GM23248 (cell line): ENCODE results near the gene ADM5. TPM values are rescaled to one million over a fixed set of nuclear protein-coding genes. Genes with fewer than 3 reads are reported as not detected.

Experiments used
- DNase-seq: peaks from one replicate; pipeline ENCODE4 v3.0.0-alpha.2; 2015
- H2AFZ ChIP-seq: fragments of 200-600 bp; sonication (generic); 2 replicates; pipeline ENCODE4 v1.6.1; 2016; ENCODE audit warnings: antibody characterized with exemption
- H3F3A ChIP-seq: fragments of 200-600 bp; sonication (generic); 2 replicates; pipeline ENCODE4 v1.6.1; 2016; ENCODE audit warnings: mild to moderate bottlenecking, antibody characterized with exemption, mixed run types; ENCODE audit not compliant: insufficient read depth
- H3K27ac ChIP-seq: fragments of 200-600 bp; sonication (generic); 2 replicates; pipeline ENCODE4 v1.5.1; 2016; ENCODE audit warnings: mild to moderate bottlenecking
- H3K27me3 ChIP-seq: fragments of 200-600 bp; sonication (generic); replicated peaks from 2 replicates; pipeline ENCODE4 v1.6.1; 2016; ENCODE audit warnings: mild to moderate bottlenecking; ENCODE audit not compliant: insufficient read depth
- H3K36me3 ChIP-seq: fragments of 200-600 bp; sonication (generic); 2 replicates; pipeline ENCODE4 v1.6.1; 2016; ENCODE audit warnings: low read depth, mild to moderate bottlenecking
- H3K4me1 ChIP-seq: fragments of 200-600 bp; sonication (generic); 2 replicates; pipeline ENCODE4 v1.6.1; 2016; ENCODE audit warnings: mild to moderate bottlenecking; ENCODE audit not compliant: insufficient read depth
- H3K4me2 ChIP-seq: fragments of 200-600 bp; sonication (generic); one replicate; pipeline ENCODE4 v1.6.1; 2016; ENCODE audit warnings: mild to moderate bottlenecking; ENCODE audit not compliant: unreplicated experiment
- H3K4me3 ChIP-seq: fragments of 200-600 bp; sonication (generic); 2 replicates; pipeline ENCODE4 v1.5.1; 2016; ENCODE audit warnings: mild to moderate bottlenecking
- H3K79me2 ChIP-seq: fragments of 200-600 bp; sonication (generic); 2 replicates; pipeline ENCODE4 v1.6.1; 2016; ENCODE audit warnings: mild to moderate bottlenecking; ENCODE audit not compliant: insufficient read depth
- H3K9ac ChIP-seq: fragments of 200-600 bp; sonication (generic); 2 replicates; pipeline ENCODE4 v1.6.1; 2016; ENCODE audit warnings: mild to moderate bottlenecking
- H3K9me2 ChIP-seq: fragments of 200-600 bp; sonication (generic); 2 replicates; pipeline ENCODE4 v1.6.1; 2016; ENCODE audit warnings: mixed run types, mild to moderate bottlenecking, moderate library complexity; ENCODE audit not compliant: insufficient read depth
- H3K9me3 ChIP-seq: fragments of 200-600 bp; sonication (generic); one replicate; pipeline ENCODE4 v1.6.1; 2017; ENCODE audit warnings: low read depth
- H4K20me1 ChIP-seq: fragments of 200-600 bp; sonication (generic); 2 replicates; pipeline ENCODE4 v1.6.0; 2016; ENCODE audit not compliant: insufficient read depth
- EZH2 ChIP-seq: fragments of 200-600 bp; sonication (generic); IDR thresholded peaks from 2 replicates; pipeline ENCODE4 v1.6.1; 2018; ENCODE audit warnings: antibody characterized with exemption, mild to moderate bottlenecking; ENCODE audit not compliant: insufficient read depth, poor library complexity, severe bottlenecking
- EZH2phosphoT487 ChIP-seq: fragments of 200-600 bp; sonication (generic); IDR thresholded peaks from 2 replicates; pipeline ENCODE4 v1.6.1; 2018; ENCODE audit warnings: antibody characterized with exemption, moderate library complexity, mild to moderate bottlenecking, low read depth; ENCODE audit not compliant: insufficient read depth
- WGBS, 2 experiments: methylation state at CpG; one replicate each; pipeline ENCODE4 v1.1.6; 2015 to 2017; ENCODE audit warnings: low lambda C conversion rate in 2 of 2, low coverage in 1 of 2; ENCODE audit errors: missing lambda C conversion rate in 2 of 2; 5-methylcytosine and 5-hydroxymethylcytosine counted together
- in situ Hi-C: fragments of 300-500 bp; cut with MboI; formaldehyde crosslinking; loops from 2 replicates; pipeline ENCODE4 v1.15.0; 2020
- polyA plus RNA-seq: library from polyadenylated mRNA; unstranded; fragments of >200 nt; fragmentation: Nextera tagmentation; extraction: Ambion mirVana; gene quantifications from 2 replicates; pipeline ENCODE4 v1.2.1, GENCODE V29; 2016
- total RNA-seq: library from RNA; depleted of rRNA; stranded (reverse); fragments of >200 nt; shearing (Covaris generic); gene quantifications from 2 replicates; pipeline ENCODE4 v1.2.3, GENCODE V29; 2014

Gene ADM5
- total and polyA plus RNA-seq, 2 experiments from 2014 or later = 0.10 TPM; not detected in 1

- H3K4me1 ChIP-seq = peaks cover 8% of the 10 kb centered on the region; the same call in 1 of the 2 replicates
- H3K9me3 ChIP-seq = no peaks in the 10 kb centered on the region
- no peaks in the 10 kb centered on the region for H3K27me3 ChIP-seq
- H3K79me2 ChIP-seq = peaks cover 66% of the 10 kb centered on the region
- WGBS, 2 experiments = 71 to 73% methylated on average over 11 to 12 of the region's 12 CpGs
- in situ Hi-C loops = no loop called here
- no peak for TF ChIP-seq EZH2phosphoT487
- peak; percentile 24 for DNase-seq
- no peak overlapping the region for H2AFZ ChIP-seq
- H3K4me2 ChIP-seq = peak overlapping the region; percentile 38
- peaks cover 11% of the 10 kb centered on the region; the same call in 1 of the 2 replicates for H3K36me3 ChIP-seq
- no peak overlapping the region for H3K27ac ChIP-seq
- H3K4me3 ChIP-seq = 0 out of 2 replicates have a peak overlapping the region, but pooled peaks have one; percentile 86
- H3K9ac ChIP-seq = no peak overlapping the region
- peaks cover 11% of the 10 kb centered on the region for H3F3A ChIP-seq
- no peaks in the 10 kb centered on the region for H4K20me1 ChIP-seq
- H3K9me2 ChIP-seq = no peaks in the 10 kb centered on the region
Measured at GRCh38 chr19:49678985-49679770, 10.2 kb upstream of the ADM5 start.

- 25 to 49% methylated on average over 4 to 10 of the region's 10 CpGs for WGBS, 2 experiments
- H3K27ac ChIP-seq = no peak overlapping the region
- peaks cover 8% of the 10 kb centered on the region; the same call in 1 of the 2 replicates for H3K4me1 ChIP-seq
- H3K79me2 ChIP-seq = peaks cover 67% of the 10 kb centered on the region
- H3K9ac ChIP-seq = peak overlapping the region; percentile 33
- peak overlapping the region; percentile 40; the same call in 1 of the 2 replicates for H3K4me3 ChIP-seq
- no peak overlapping the region for H2AFZ ChIP-seq
- H3K9me2 ChIP-seq = no peaks in the 10 kb centered on the region
- TF ChIP-seq EZH2 (no peak), EZH2phosphoT487 (no peak)
- peak overlapping the region; percentile 60 for H3K4me2 ChIP-seq
- no peaks in the 10 kb centered on the region for H3K27me3 ChIP-seq
- DNase-seq = no peak
- H3F3A ChIP-seq = peaks cover 8% of the 10 kb centered on the region
- no peaks in the 10 kb centered on the region for H3K9me3 ChIP-seq
- in situ Hi-C loops = no loop called here
- H4K20me1 ChIP-seq = no peaks in the 10 kb centered on the region
- peaks cover 11% of the 10 kb centered on the region; the same call in 1 of the 2 replicates for H3K36me3 ChIP-seq
Measured at GRCh38 chr19:49679771-49680413, 9.5 kb upstream of the ADM5 start.

GRCh38 chr19:49680421-49681351 is 8.7 kb upstream of the ADM5 start:
- H3K9me3 ChIP-seq = no peaks in the 10 kb centered on the region
- H3K27ac ChIP-seq = no peak overlapping the region
- H2AFZ ChIP-seq = 0 out of 2 replicates have a peak overlapping the region, but pooled peaks have one; percentile 44
- peaks cover 5% of the 10 kb centered on the region for H3F3A ChIP-seq
- in situ Hi-C loops = no loop called here
- no peaks in the 10 kb centered on the region for H3K27me3 ChIP-seq
- H3K4me2 ChIP-seq = peak overlapping the region; percentile 60
- no peaks in the 10 kb centered on the region for H4K20me1 ChIP-seq
- H3K9me2 ChIP-seq = no peaks in the 10 kb centered on the region
- peaks cover 67% of the 10 kb centered on the region for H3K79me2 ChIP-seq
- TF ChIP-seq EZH2phosphoT487 = no peak
- TF ChIP-seq EZH2 = no peak
- peaks cover 11% of the 10 kb centered on the region; the same call in 1 of the 2 replicates for H3K36me3 ChIP-seq
- DNase-seq = peak; percentile 83
- H3K4me3 ChIP-seq = peak overlapping the region; percentile 40; the same call in 1 of the 2 replicates
- H3K9ac ChIP-seq = peak overlapping the region; percentile 33
- WGBS, 2 experiments = 20 to 24% methylated on average over 40 of the region's 40 CpGs
- peaks cover 8% of the 10 kb centered on the region; the same call in 1 of the 2 replicates for H3K4me1 ChIP-seq

GRCh38 chr19:49681830-49682229 is 7.6 kb upstream of the ADM5 start:
- TF ChIP-seq EZH2 (no peak), EZH2phosphoT487 (no peak)
- DNase-seq = no peak
- H3K4me2 ChIP-seq = no peak overlapping the region
- no peak overlapping the region for H3K9ac ChIP-seq
- no peaks in the 10 kb centered on the region for H4K20me1 ChIP-seq
- no peaks in the 10 kb centered on the region for H3F3A ChIP-seq
- no peak overlapping the region for H3K27ac ChIP-seq
- no peaks in the 10 kb centered on the region for H3K9me3 ChIP-seq
- H2AFZ ChIP-seq = no peak overlapping the region
- H3K4me3 ChIP-seq = no peak overlapping the region
- peaks cover 67% of the 10 kb centered on the region for H3K79me2 ChIP-seq
- H3K4me1 ChIP-seq = 0 out of 2 replicates have a peak, but pooled peaks cover 4% of the 10 kb centered on the region
- no peaks in the 10 kb centered on the region for H3K27me3 ChIP-seq
- H3K36me3 ChIP-seq = peaks cover 11% of the 10 kb centered on the region; the same call in 1 of the 2 replicates
- 83 to 91% methylated on average over 17 to 19 of the region's 19 CpGs for WGBS, 2 experiments
- no peaks in the 10 kb centered on the region for H3K9me2 ChIP-seq
- in situ Hi-C loops = no loop called here
